Colonic mucosa (tissue), 4 donors: ENCODE results near the gene ANKRD16. TPM values are rescaled to one million over a fixed set of nuclear protein-coding genes. Genes with fewer than 3 reads are reported as not detected.

Experiments used
- DNase-seq: peaks from one replicate; pipeline ENCODE4 v3.0.0-alpha.2; 2020
- H3K27ac ChIP-seq: fragments of 200-600 bp; one replicate; pipeline ENCODE4 v1.8.0; 2021
- H3K27me3 ChIP-seq: fragments of 200-600 bp; one replicate; pipeline ENCODE4 v1.8.0; 2021
- H3K36me3 ChIP-seq: fragments of 200-600 bp; one replicate; pipeline ENCODE4 v1.8.0; 2021
- H3K4me1 ChIP-seq: fragments of 200-600 bp; one replicate; pipeline ENCODE4 v1.8.0; 2021; ENCODE audit warnings: mild to moderate bottlenecking
- H3K4me3 ChIP-seq: fragments of 200-600 bp; one replicate; pipeline ENCODE4 v1.8.0; 2021
- H3K9ac ChIP-seq, 2 donors: one replicate each; pipeline ENCODE4 v1.7.0; 2013; ENCODE audit warnings: control low read depth in 2 of 2, low read depth in 2 of 2, low read length in 2 of 2
- H3K9me3 ChIP-seq: fragments of 200-600 bp; one replicate; pipeline ENCODE4 v1.8.0; 2021
- intact Hi-C: fragments of 100-400 bp; cut with DNase I; formaldehyde crosslinking; loops from one replicate; pipeline ENCODE4 v1.14.1; 2022
- total RNA-seq, 2 donors: library from RNA; stranded (reverse); fragmentation: NEBNext Ultra II Directional in 1 of 2; extraction: Animal tissue kit (Norgen Biotek cat#: 25700) in 1 of 2; gene quantifications; one replicate each; pipeline ENCODE4 v1.2.1, GENCODE V29; 2021
- TF ChIP-seq, protein P1 (sequence below): fragments of 200-600 bp; IDR thresholded peaks from one replicate; pipeline ENCODE4 v1.8.0; 2022; ENCODE audit warnings: antibody characterized with exemption, mild to moderate bottlenecking
- donor health status: healthy.
- donor health status: DM: no; HTN: no; CAD: no.
- donor health status: DM: no; HTN: no; CAD: no.

The ANKRD16 gene
- total RNA-seq, 2 donors from 2014 or later: 5.5 to 8.1 TPM

DNA sequence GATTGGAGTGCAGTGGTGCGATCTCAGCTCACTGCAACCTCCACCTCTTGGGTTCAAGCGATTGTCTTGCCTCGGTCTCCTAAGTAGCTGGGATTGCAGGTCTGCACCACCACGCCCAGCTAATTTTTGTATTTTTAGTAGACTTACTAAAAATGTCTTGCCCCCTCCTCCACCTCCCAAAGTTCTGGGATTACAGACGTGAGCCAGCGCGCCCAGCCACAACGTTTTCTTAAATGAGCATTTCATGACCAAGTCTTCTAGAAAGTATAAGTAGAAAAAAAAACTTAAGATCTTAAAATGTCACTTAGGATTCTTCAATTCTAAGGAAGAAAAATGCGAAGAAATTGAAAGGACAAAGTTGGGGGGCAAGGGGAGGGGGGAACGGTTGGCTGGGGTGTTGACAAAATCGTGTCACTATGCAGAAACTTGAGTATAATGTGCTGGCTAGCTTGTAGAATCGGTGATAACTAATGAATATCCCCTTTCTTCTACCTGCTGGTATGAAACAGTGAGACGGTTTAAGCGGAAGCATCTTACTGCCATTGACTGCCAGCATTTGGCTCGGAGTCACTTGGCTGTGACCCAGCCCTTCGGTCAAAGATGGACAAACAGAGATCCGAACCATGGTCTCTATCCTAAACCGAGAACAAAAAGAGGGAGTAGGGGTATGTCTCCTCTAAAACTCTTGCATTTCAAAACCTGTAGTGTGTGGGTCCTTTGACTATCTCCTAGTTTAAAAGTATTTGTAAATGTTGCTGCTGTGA lies 13.0 kb upstream of the ANKRD16 start:
- no peaks in the 10 kb centered on the region for H3K4me1 ChIP-seq
- TF ChIP-seq, protein P1, sequence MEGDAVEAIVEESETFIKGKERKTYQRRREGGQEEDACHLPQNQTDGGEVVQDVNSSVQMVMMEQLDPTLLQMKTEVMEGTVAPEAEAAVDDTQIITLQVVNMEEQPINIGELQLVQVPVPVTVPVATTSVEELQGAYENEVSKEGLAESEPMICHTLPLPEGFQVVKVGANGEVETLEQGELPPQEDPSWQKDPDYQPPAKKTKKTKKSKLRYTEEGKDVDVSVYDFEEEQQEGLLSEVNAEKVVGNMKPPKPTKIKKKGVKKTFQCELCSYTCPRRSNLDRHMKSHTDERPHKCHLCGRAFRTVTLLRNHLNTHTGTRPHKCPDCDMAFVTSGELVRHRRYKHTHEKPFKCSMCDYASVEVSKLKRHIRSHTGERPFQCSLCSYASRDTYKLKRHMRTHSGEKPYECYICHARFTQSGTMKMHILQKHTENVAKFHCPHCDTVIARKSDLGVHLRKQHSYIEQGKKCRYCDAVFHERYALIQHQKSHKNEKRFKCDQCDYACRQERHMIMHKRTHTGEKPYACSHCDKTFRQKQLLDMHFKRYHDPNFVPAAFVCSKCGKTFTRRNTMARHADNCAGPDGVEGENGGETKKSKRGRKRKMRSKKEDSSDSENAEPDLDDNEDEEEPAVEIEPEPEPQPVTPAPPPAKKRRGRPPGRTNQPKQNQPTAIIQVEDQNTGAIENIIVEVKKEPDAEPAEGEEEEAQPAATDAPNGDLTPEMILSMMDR: no peak
- no peak for DNase-seq
- no peaks in the 10 kb centered on the region for H3K9me3 ChIP-seq
- H3K4me3 ChIP-seq: no peak overlapping the region
- H3K27ac ChIP-seq: no peak overlapping the region
- no peak overlapping the region for H3K9ac ChIP-seq
- intact Hi-C loops: no loop called here
- no peaks in the 10 kb centered on the region for H3K36me3 ChIP-seq
- no peaks in the 10 kb centered on the region for H3K27me3 ChIP-seq

- no peaks in the 10 kb centered on the region for H3K36me3 ChIP-seq
These were observed 10.6 kb upstream of the ANKRD16 start for GRCh38 chr10:5900247-5900646.

GRCh38 chr10:5898163-5898562 lies 8.5 kb upstream of the ANKRD16 start:
- no peak for DNase-seq
- H3K4me3 ChIP-seq: no peak overlapping the region
- intact Hi-C loops: no loop called here
- TF ChIP-seq, protein P1: no peak
- H3K27me3 ChIP-seq: no peaks in the 10 kb centered on the region
- H3K36me3 ChIP-seq: no peaks in the 10 kb centered on the region
- no peak overlapping the region for H3K9ac ChIP-seq
- no peaks in the 10 kb centered on the region for H3K9me3 ChIP-seq
- no peak overlapping the region for H3K27ac ChIP-seq
- H3K4me1 ChIP-seq: no peaks in the 10 kb centered on the region

More at GRCh38 chr10:5900247-5900646, 10.6 kb upstream of the ANKRD16 start:
- Histone ChIP-seq H3K4me1 (no peaks in the 10 kb centered on the region), H3K9ac (no peak overlapping the region), H3K9me3 (no peaks in the 10 kb centered on the region), H3K27me3 (no peaks in the 10 kb centered on the region), H3K4me3 (no peak overlapping the region), H3K27ac (no peak overlapping the region)
- intact Hi-C loops: no loop called here
- TF ChIP-seq, protein P1: no peak
- no peak for DNase-seq

GRCh38 chr10:5897504-5897903 lies 7.8 kb upstream of the ANKRD16 start:
- H3K27me3 ChIP-seq: no peaks in the 10 kb centered on the region
- H3K4me3 ChIP-seq: no peak overlapping the region
- no peaks in the 10 kb centered on the region for H3K4me1 ChIP-seq
- no peak overlapping the region for H3K27ac ChIP-seq
- intact Hi-C loops: no loop called here
- H3K36me3 ChIP-seq: no peaks in the 10 kb centered on the region
- H3K9ac ChIP-seq: no peak overlapping the region
- no peak for DNase-seq
- TF ChIP-seq, protein P1: no peak
- H3K9me3 ChIP-seq: no peaks in the 10 kb centered on the region

- intact Hi-C loops: no loop called here
- TF ChIP-seq, protein P1: no peak
- Histone ChIP-seq H3K36me3 (no peaks in the 10 kb centered on the region), H3K4me1 (no peaks in the 10 kb centered on the region), H3K27ac (no peak overlapping the region), H3K27me3 (no peaks in the 10 kb centered on the region), H3K4me3 (no peak overlapping the region), H3K9ac (no peak overlapping the region), H3K9me3 (no peaks in the 10 kb centered on the region)
- DNase-seq: no peak
These were observed 7.3 kb upstream of the ANKRD16 start for GRCh38 chr10:5897053-5897340.
